Epithelial cell of proximal tubule (primary cell): Measurements from ENCODE around the gene KIRREL3. TPM values are rescaled to one million over a fixed set of nuclear protein-coding genes. Genes with fewer than 3 reads are reported as not detected.
A peak's percentile ranks its signal among the peaks of the same experiment; 100 is the strongest.

Source experiments
- DNase-seq: peaks from one replicate; pipeline ENCODE4 v3.0.0-alpha.2; 2011; ENCODE audit warnings: low read depth
- H3K4me3 ChIP-seq: 2 replicates; pipeline ENCODE4 v1.5.1; 2011; ENCODE audit warnings: low read depth, mild to moderate bottlenecking, low read length
- total RNA-seq: library from RNA; depleted of rRNA; stranded (reverse); fragments of >200 nt; gene quantifications from 2 replicates; pipeline ENCODE4 v1.2.3, GENCODE V29; 2015
- TF ChIP-seq, protein P1 (sequence below): conservative IDR thresholded peaks from 2 replicates; pipeline ENCODE4 v1.5.1; 2012; ENCODE audit warnings: low read depth, mild to moderate bottlenecking, low read length

The KIRREL3 gene
- total RNA-seq, 1 donor from 2014 or later: 5.1 TPM

DNA sequence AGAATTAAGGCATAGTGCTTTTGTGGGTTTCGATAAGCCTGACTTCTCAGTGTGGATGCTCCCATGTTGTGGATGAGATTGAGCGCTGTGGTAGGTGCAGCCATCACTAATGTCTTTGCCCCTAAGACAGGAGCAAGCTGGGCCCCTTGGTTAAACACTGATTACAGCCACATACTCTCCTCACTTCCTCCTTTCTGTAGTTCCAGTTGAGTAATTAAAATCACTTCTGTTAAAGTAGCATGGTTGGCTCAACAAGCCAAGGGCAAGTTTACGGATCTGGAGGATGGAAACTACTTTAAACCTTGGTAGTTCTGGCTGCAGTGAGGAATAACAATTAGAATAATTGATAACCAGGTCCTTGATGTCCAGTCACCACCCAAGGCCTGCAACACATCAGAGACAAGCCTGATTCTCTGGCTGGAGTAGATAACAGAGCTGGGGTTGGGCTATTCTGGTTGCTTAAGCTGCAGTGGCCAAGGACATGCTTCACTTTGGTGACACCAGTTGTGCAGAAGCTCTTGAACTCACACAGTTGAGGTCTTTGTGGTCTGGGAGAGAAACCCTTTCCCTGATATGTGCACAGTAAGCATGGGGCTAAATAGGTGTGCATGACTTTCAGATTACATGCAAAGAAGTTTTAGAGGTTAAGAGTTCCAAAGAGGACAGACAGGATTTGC, 81.3 kb downstream of the KIRREL3 start:
- H3K4me3 ChIP-seq: no peak overlapping the region
- TF ChIP-seq, protein P1, sequence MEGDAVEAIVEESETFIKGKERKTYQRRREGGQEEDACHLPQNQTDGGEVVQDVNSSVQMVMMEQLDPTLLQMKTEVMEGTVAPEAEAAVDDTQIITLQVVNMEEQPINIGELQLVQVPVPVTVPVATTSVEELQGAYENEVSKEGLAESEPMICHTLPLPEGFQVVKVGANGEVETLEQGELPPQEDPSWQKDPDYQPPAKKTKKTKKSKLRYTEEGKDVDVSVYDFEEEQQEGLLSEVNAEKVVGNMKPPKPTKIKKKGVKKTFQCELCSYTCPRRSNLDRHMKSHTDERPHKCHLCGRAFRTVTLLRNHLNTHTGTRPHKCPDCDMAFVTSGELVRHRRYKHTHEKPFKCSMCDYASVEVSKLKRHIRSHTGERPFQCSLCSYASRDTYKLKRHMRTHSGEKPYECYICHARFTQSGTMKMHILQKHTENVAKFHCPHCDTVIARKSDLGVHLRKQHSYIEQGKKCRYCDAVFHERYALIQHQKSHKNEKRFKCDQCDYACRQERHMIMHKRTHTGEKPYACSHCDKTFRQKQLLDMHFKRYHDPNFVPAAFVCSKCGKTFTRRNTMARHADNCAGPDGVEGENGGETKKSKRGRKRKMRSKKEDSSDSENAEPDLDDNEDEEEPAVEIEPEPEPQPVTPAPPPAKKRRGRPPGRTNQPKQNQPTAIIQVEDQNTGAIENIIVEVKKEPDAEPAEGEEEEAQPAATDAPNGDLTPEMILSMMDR: no peak
- DNase-seq: no peak

DNA sequence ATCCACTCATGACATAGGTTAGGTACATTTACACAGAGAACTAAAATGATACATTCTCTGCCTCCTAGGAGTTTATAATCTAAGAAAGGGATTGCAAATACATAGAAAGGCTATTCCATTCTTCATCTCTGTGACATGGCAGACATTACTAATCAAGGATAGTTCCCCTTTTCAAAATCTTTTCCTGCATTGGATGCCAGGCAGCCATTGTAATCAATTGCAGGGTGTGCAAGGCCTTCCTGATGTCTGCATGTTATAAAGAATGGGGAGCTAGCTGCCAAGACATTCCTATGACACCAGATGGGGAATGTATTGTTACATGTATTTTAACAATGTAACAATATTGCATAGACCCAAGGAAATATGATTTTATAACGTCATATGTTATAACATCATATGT, 82.0 kb downstream of the KIRREL3 start:
- no peak overlapping the region for H3K4me3 ChIP-seq
- no peak for DNase-seq
- TF ChIP-seq, protein P1: no peak

DNA sequence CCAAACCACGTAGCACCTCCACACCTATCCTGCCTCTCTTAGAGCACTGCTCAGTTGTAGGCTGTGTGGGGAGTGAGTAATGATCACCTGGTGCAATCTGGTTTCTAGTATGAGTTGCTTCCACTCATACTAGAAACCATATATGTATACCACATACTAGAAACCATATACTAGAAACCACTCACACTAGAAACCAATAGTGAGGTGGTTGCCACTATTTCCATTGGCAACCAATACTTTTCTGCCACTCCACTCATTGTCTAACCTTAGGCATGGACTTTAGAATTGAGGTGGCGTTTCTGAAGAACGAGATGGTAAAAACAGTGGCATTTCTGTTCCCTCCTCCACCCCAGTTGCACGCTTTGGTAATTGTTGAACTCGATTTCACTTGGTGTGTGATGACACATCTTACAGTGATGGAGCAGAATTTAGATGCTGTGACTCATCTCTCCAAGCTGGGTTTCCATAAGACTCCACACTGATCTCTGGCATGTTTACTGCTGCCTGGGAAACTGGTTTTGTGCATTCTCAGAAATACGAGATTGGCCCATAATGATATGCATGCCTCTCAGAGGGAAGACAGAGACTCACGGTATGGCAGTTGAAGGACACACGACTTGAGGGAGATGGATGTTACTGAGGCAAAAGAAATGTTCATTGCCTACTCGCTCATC, 82.9 kb downstream of the KIRREL3 start:
- no peak overlapping the region for H3K4me3 ChIP-seq
- TF ChIP-seq, protein P1: no peak
- DNase-seq: peak; percentile 100

DNA sequence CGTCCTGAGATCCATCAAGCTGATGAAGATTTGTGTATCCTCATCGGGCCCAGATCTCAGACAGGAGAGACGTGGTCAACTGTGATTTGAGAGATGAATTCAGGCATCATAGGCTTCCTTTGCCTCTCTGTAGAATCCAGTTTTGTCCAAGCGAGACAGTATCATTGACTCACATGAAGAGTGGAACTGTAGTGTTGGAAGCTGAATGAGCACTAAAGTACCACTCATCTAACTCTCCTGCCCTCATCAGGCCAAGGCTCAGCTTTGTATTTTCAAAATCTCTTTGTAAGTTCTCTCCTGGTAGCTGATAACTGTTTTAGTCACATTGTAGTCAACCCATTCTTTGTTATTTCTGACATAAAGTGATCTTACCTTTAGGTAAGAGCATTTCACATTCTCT, 85.1 kb downstream of the KIRREL3 start:
- no peak for DNase-seq
- TF ChIP-seq, protein P1: no peak
- no peak overlapping the region for H3K4me3 ChIP-seq

DNA sequence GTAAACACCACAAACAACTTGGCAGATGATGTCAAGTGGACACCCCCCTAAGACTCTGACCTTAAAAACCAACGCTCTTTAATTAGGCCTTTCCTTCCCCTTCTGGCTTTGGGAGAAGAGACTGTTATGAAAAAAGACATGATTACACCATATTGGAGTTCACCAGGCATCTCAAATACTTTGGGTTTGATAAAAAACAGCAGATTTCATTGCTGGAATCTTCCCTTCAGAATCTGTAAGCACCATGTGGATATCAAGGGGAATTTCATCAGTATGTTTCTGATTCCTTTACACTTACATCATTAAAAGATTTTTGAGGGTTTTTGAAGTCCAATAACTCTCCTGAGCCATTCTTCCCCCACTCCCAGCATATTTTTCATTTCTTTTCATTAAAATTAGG, 85.6 kb downstream of the KIRREL3 start:
- DNase-seq: no peak
- H3K4me3 ChIP-seq: no peak overlapping the region
- TF ChIP-seq, protein P1: no peak

DNA sequence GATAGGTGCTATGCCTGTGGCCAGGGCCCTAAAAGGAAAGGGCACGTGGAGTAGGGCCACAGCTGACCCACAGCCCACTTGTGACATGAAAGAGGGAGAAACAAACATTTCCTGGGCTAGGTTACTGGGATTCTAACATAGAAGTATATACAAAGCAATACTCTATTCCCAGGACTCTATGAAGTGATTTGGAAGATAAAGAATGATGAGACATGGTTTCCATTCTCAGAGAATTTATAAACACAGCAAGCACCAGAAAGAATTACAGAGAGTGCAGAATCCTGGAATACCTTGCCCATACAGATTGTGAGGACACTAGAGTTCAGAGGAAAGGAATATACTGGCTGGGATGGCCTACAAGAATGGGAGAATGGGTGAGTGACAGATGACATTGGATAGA, 86.4 kb downstream of the KIRREL3 start:
- TF ChIP-seq, protein P1: no peak
- no peak for DNase-seq

DNA sequence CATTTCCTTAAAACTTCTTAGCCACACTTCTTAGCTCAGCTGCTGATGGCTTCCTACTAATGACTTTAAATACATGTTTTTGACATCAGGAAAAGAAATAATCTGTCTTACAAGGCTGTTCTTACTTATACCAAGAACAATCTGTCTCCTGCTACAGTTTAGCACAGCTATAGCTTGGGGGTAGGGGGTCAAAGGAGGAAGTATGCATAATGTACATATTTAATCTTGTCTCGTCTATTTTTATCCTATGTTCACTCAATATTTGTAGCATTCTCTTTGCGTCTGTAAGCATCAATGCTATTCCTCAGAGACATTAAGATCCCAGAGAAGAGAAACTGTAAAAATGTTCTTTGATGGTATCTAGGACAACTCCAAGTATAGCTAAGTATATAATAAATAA, 96.0 kb downstream of the KIRREL3 start:
- H3K4me3 ChIP-seq: no peak overlapping the region
- TF ChIP-seq, protein P1: no peak
- DNase-seq: no peak

More for the DNA sequence above, 86.4 kb downstream of the KIRREL3 start:
- no peak overlapping the region for H3K4me3 ChIP-seq
